Neural progenitor cell (in vitro differentiated cells): Measurements from ENCODE around the gene CFAP52. TPM values are rescaled to one million over a fixed set of nuclear protein-coding genes. Genes with fewer than 3 reads are reported as not detected.

Experiments used
- DNase-seq: peaks from one replicate; pipeline ENCODE4 v3.0.0-alpha.2; 2016; ENCODE audit warnings: low spot score
- H2AFZ ChIP-seq: fragments of 200-600 bp; sonication (generic); replicated peaks from 2 replicates; pipeline ENCODE4 v1.6.1; 2016; ENCODE audit warnings: antibody characterized with exemption
- H3F3A ChIP-seq: fragments of 200-600 bp; sonication (generic); 2 replicates; pipeline ENCODE4 v1.6.1; 2016; ENCODE audit warnings: antibody characterized with exemption, low read depth
- H3K27ac ChIP-seq: fragments of 200-600 bp; sonication (generic); 2 replicates; pipeline ENCODE4 v1.5.1; 2016; ENCODE audit warnings: mild to moderate bottlenecking
- H3K27me3 ChIP-seq: fragments of 200-600 bp; sonication (generic); 2 replicates; pipeline ENCODE4 v1.6.1; 2016; ENCODE audit warnings: mild to moderate bottlenecking, moderate library complexity
- H3K36me3 ChIP-seq: fragments of 200-600 bp; sonication (generic); 2 replicates; pipeline ENCODE4 v1.5.1; 2016
- H3K4me1 ChIP-seq: fragments of 200-600 bp; sonication (generic); 2 replicates; pipeline ENCODE4 v1.6.1; 2016; ENCODE audit warnings: mixed run types
- H3K4me2 ChIP-seq: fragments of 200-600 bp; sonication (generic); 2 replicates; pipeline ENCODE4 v1.6.1; 2016
- H3K4me3 ChIP-seq: fragments of 200-600 bp; sonication (generic); 2 replicates; pipeline ENCODE4 v1.5.1; 2016
- H3K79me2 ChIP-seq: fragments of 200-600 bp; sonication (generic); 2 replicates; pipeline ENCODE4 v1.6.1; 2016; ENCODE audit warnings: low read depth
- H3K9ac ChIP-seq: fragments of 200-600 bp; sonication (generic); 2 replicates; pipeline ENCODE4 v1.6.1; 2016
- H3K9me3 ChIP-seq: fragments of 200-600 bp; sonication (generic); 2 replicates; pipeline ENCODE4 v1.5.1; 2016; ENCODE audit warnings: low read depth
- H4K20me1 ChIP-seq: fragments of 200-600 bp; sonication (generic); 2 replicates; pipeline ENCODE4 v1.6.1; 2016; ENCODE audit warnings: low read depth
- H3K27ac Mint-ChIP-seq: 3 replicates; pipeline ENCODE4 v1.8.0; 2021; ENCODE audit warnings: mixed read lengths
- H3K27me3 Mint-ChIP-seq: 2 replicates; pipeline ENCODE4 v1.8.0; 2022; ENCODE audit warnings: low read depth, mild to moderate bottlenecking, inconsistent platforms, moderate library complexity, mixed read lengths; ENCODE audit not compliant: insufficient read depth
- H3K36me3 Mint-ChIP-seq: 3 replicates; pipeline ENCODE4 v1.8.0; 2021; ENCODE audit warnings: mixed read lengths
- H3K4me1 Mint-ChIP-seq: 3 replicates; pipeline ENCODE4 v1.8.0; 2021; ENCODE audit warnings: mixed read lengths
- H3K4me3 Mint-ChIP-seq: 3 replicates; pipeline ENCODE4 v1.8.0; 2021; ENCODE audit warnings: mild to moderate bottlenecking, moderate library complexity, mixed read lengths
- H3K9me3 Mint-ChIP-seq: 3 replicates; pipeline ENCODE4 v1.8.0; 2020; ENCODE audit warnings: mixed read lengths
- CTCF ChIP-seq: fragments of 200-600 bp; sonication (generic); IDR thresholded peaks from 2 replicates; pipeline ENCODE4 v1.5.1; 2017; ENCODE audit warnings: antibody characterized with exemption, mild to moderate bottlenecking
- EZH2 ChIP-seq: fragments of 200-600 bp; sonication (generic); IDR thresholded peaks from 2 replicates; pipeline ENCODE4 v1.6.1; 2017; ENCODE audit warnings: antibody characterized with exemption, mild to moderate bottlenecking, moderate library complexity
- EZH2phosphoT487 ChIP-seq: fragments of 200-600 bp; sonication (generic); IDR thresholded peaks from 2 replicates; pipeline ENCODE4 v1.6.1; 2017; ENCODE audit warnings: antibody characterized with exemption
- total RNA-seq: library from RNA; depleted of rRNA; stranded (reverse); fragments of >200 nt; gene quantifications from 2 replicates; pipeline ENCODE4 v1.2.3, GENCODE V29; 2015; ENCODE audit warnings: low replicate concordance

Gene CFAP52
- total RNA-seq, 1 donor from 2014 or later, result not detected

- Mint-ChIP-seq H3K9me3 (no peaks in the 10 kb centered on the region), H3K4me1 (no peaks in the 10 kb centered on the region), H3K27me3 (peaks cover 7% of the 10 kb centered on the region), H3K4me3 (no peak overlapping the region), H3K36me3 (peaks cover 3% of the 10 kb centered on the region), H3K27ac (no peak overlapping the region)
- Histone ChIP-seq H3K27me3 (no peaks in the 10 kb centered on the region), H3K4me2 (no peak overlapping the region), H3K79me2 (no peaks in the 10 kb centered on the region), H3K4me3 (no peak overlapping the region), H3K27ac (no peak overlapping the region), H3K36me3 (no peaks in the 10 kb centered on the region), H3F3A (peaks cover 7% of the 10 kb centered on the region), H3K9me3 (no peaks in the 10 kb centered on the region), H2AFZ (no peak overlapping the region), H4K20me1 (no peaks in the 10 kb centered on the region), H3K9ac (no peak overlapping the region), H3K4me1 (peaks cover under 1% of the 10 kb centered on the region)
- DNase-seq, result no peak
- TF ChIP-seq CTCF (no peak), EZH2 (no peak), EZH2phosphoT487 (no peak)
Observed at GRCh38 chr17:9531034-9531433, 45.4 kb upstream of the CFAP52 start.

GRCh38 chr17:9532715-9533114 is 43.7 kb upstream of the CFAP52 start:
- Histone ChIP-seq H3K4me3 (no peak overlapping the region), H3K9me3 (no peaks in the 10 kb centered on the region), H3K4me2 (no peak overlapping the region), H3K4me1 (peaks cover 13% of the 10 kb centered on the region), H3K36me3 (no peaks in the 10 kb centered on the region), H4K20me1 (no peaks in the 10 kb centered on the region), H3K9ac (no peak overlapping the region), H3K79me2 (no peaks in the 10 kb centered on the region), H3K27ac (no peak overlapping the region), H3K27me3 (no peaks in the 10 kb centered on the region), H2AFZ (no peak overlapping the region), H3F3A (peaks cover 19% of the 10 kb centered on the region)
- H3K4me3 Mint-ChIP-seq, result no peak overlapping the region
- no peaks in the 10 kb centered on the region for H3K9me3 Mint-ChIP-seq
- H3K27me3 Mint-ChIP-seq, result peaks cover 7% of the 10 kb centered on the region
- TF ChIP-seq CTCF (no peak), EZH2phosphoT487 (no peak), EZH2 (no peak)
- H3K27ac Mint-ChIP-seq, result no peak overlapping the region
- peaks cover 3% of the 10 kb centered on the region for H3K36me3 Mint-ChIP-seq
- no peaks in the 10 kb centered on the region for H3K4me1 Mint-ChIP-seq
- DNase-seq, result no peak

GRCh38 chr17:9533441-9533840 is 43.0 kb upstream of the CFAP52 start:
- Histone ChIP-seq H3K9me3 (no peaks in the 10 kb centered on the region), H3K9ac (no peak overlapping the region), H3F3A (peaks cover 27% of the 10 kb centered on the region), H4K20me1 (no peaks in the 10 kb centered on the region), H3K27me3 (no peaks in the 10 kb centered on the region), H3K36me3 (no peaks in the 10 kb centered on the region), H3K4me2 (no peak overlapping the region), H3K79me2 (no peaks in the 10 kb centered on the region), H3K4me3 (no peak overlapping the region), H3K27ac (no peak overlapping the region), H2AFZ (no peak overlapping the region), H3K4me1 (peaks cover 18% of the 10 kb centered on the region)
- Mint-ChIP-seq H3K4me1 (no peaks in the 10 kb centered on the region), H3K36me3 (peaks cover 3% of the 10 kb centered on the region), H3K27me3 (peaks cover 6% of the 10 kb centered on the region), H3K9me3 (no peaks in the 10 kb centered on the region), H3K4me3 (no peak overlapping the region), H3K27ac (no peak overlapping the region)
- TF ChIP-seq CTCF, result no peak
- no peak for DNase-seq

- no peak overlapping the region for H3K4me3 Mint-ChIP-seq
- no peak overlapping the region for H2AFZ ChIP-seq
- no peak for TF ChIP-seq CTCF
- no peak for TF ChIP-seq EZH2phosphoT487
- TF ChIP-seq EZH2, result no peak
- no peak overlapping the region for H3K9ac ChIP-seq
- H3F3A ChIP-seq, result peaks cover 41% of the 10 kb centered on the region
- H3K9me3 Mint-ChIP-seq, result no peaks in the 10 kb centered on the region
- peaks cover 12% of the 10 kb centered on the region for H3K36me3 Mint-ChIP-seq
- H3K4me2 ChIP-seq, result no peak overlapping the region
- H3K27me3 Mint-ChIP-seq, result no peaks in the 10 kb centered on the region
- H3K4me1 Mint-ChIP-seq, result peaks cover 5% of the 10 kb centered on the region
- no peaks in the 10 kb centered on the region for H4K20me1 ChIP-seq
- H3K79me2 ChIP-seq, result no peaks in the 10 kb centered on the region
- H3K4me3 ChIP-seq, result no peak overlapping the region
- H3K9me3 ChIP-seq, result no peaks in the 10 kb centered on the region
- no peak overlapping the region for H3K27ac Mint-ChIP-seq
- no peaks in the 10 kb centered on the region for H3K36me3 ChIP-seq
- peaks cover 32% of the 10 kb centered on the region for H3K4me1 ChIP-seq
- H3K27ac ChIP-seq, result no peak overlapping the region
- no peaks in the 10 kb centered on the region for H3K27me3 ChIP-seq
- DNase-seq, result no peak
Observed at GRCh38 chr17:9536061-9536460, 40.4 kb upstream of the CFAP52 start.
